ENCODE data around the gene ELK3. TPM values are rescaled to one million over a fixed set of nuclear protein-coding genes. Genes with fewer than 3 reads are reported as not detected.
A peak's percentile ranks its signal among the peaks of the same experiment; 100 is the strongest.
"Not testable (repeated sequence)": the region's sequence is repeated elsewhere in the genome, so short reads cannot be mapped to it uniquely, and the experiment has no call there.

The ELK3 gene
- total and polyA plus RNA-seq, 2 of the 8 experiments (the other 6 are each of a cell fraction or from before 2014, with no cell fraction given): 3.5 to 14.3 TPM

- not testable (repeated sequence) for H3K27ac ChIP-seq (ENCODE audit: low read depth, low read length); H3K79me1 ChIP-seq (ENCODE audit: low read depth, low read length); H3K18ac ChIP-seq (ENCODE audit: extremely low read depth, low read length); H2BK5ac ChIP-seq (ENCODE audit: low read depth, low read length); H3K36me3 ChIP-seq (ENCODE audit: control insufficient read depth in 2 of 4, insufficient read depth in 4 of 4, low read length in 3 of 4); H2BK12ac ChIP-seq (ENCODE audit: low read depth, low read length); H3K79me2 ChIP-seq (ENCODE audit: control insufficient read depth in 1 of 2, insufficient read depth in 2 of 2, low read length in 2 of 2); H3K23ac ChIP-seq (ENCODE audit: insufficient read length); H2AK5ac ChIP-seq (ENCODE audit: low read depth, low read length); H3K27me3 ChIP-seq (replicated peaks in 1 of 4; ENCODE audit: control insufficient read depth in 3 of 4, extremely low read depth in 1 of 4, insufficient read depth in 3 of 4, low read length in 3 of 4); FAIRE-seq; H3K56ac ChIP-seq (replicated peaks; ENCODE audit: insufficient read length, low read depth, low read length); H2BK20ac ChIP-seq (ENCODE audit: low read length); H4K20me1 ChIP-seq (replicated peaks in 1 of 2; ENCODE audit: control insufficient read depth in 1 of 2, insufficient read depth in 2 of 2, low read length in 2 of 2); H3K14ac ChIP-seq (ENCODE audit: insufficient read length); H2BK15ac ChIP-seq (ENCODE audit: low read length); H3K9me3 ChIP-seq (ENCODE audit: insufficient read depth in 2 of 2, low read depth in 1 of 2, low read length in 1 of 2); H4K91ac ChIP-seq (replicated peaks; ENCODE audit: insufficient read length, low read length); H3K4me1 ChIP-seq (replicated peaks in 1 of 4; ENCODE audit: control insufficient read depth in 3 of 4, insufficient read depth in 4 of 4, low read length in 3 of 4); H2BK120ac ChIP-seq (replicated peaks; ENCODE audit: low read depth, low read length); H4K8ac ChIP-seq (ENCODE audit: extremely low read depth, insufficient read depth, low read length); H3K23me2 ChIP-seq (ENCODE audit: low read depth, low read length); H3K4ac ChIP-seq (replicated peaks; ENCODE audit: insufficient read length, low read depth, low read length)
- H3K4me3 ChIP-seq (ENCODE audit: extremely low read depth in 1 of 4, insufficient read depth in 2 of 4, low read depth in 3 of 4, low read length in 4 of 4): peak overlapping the region; percentile 25 to 47 (median 32); a peak in 7 of 8 replicates
- 26% methylated on average over 18 of the region's 33 CpGs; no CpG with 5 or more reads in 1 of the 2 experiments for WGBS, 2 experiments (ENCODE audit: extremely low coverage in 1 of 2, insufficient coverage in 1 of 2, insufficient read length in 1 of 2, insufficient replicate concordance in 2 of 2, low coverage in 1 of 2, low lambda C conversion rate in 2 of 2, missing lambda C conversion rate in 1 of 2)
- POLR2A ChIA-PET (ENCODE audit: partially characterized antibody): interaction anchor here (0.6 to 1.3 kb wide), 5 partner anchors 10 to 294 kb away, joined by 3 to 8 read pairs (median 3); no protein-coding TSS in a partner anchor
- 0 out of 2 replicates have a peak overlapping the region, but pooled peaks have one; percentile 34 for H2AFZ ChIP-seq (ENCODE audit: low read length)
- peak in 1 of 2 experiments; percentile 63 for DNase-seq (ENCODE audit: low read depth in 1 of 2, low spot score in 2 of 2)
- peak overlapping the region; percentile 72 for H4K5ac ChIP-seq (ENCODE audit: insufficient read length, low read depth, low read length)
- peak; percentile 46 for TF ChIP-seq YY1 (IDR thresholded peaks at IDR 0.05; ENCODE audit: low read depth, low read length)
- H3K9ac ChIP-seq (replicated peaks in 1 of 4; ENCODE audit: extremely low read depth in 1 of 4, low read depth in 3 of 4, low read length in 3 of 4): peak overlapping the region in 3 of 4 experiments; percentile 51 to 68 (median 53); a peak in 5 of 7 replicates
- H3K4me2 ChIP-seq (ENCODE audit: insufficient read depth in 1 of 2, low read depth in 2 of 2, low read length in 2 of 2): peak overlapping the region; percentile 52 to 64; a peak in 3 of 4 replicates
- CTCF ChIA-PET (ENCODE audit: partially characterized antibody): interaction anchor here (1.0 to 1.1 kb wide), 2 partner anchors 10 to 13 kb away, joined by 3 read pairs; no protein-coding TSS in a partner anchor
Observed at GRCh38 chr12:96315741-96316481, 121.7 kb downstream of the ELK3 start.
